Gastroesophageal sphincter (tissue), 3 donors: Measurements from ENCODE around the gene TRRAP.

Experiments
- POLR2A ChIP-seq, 2 donors: fragments of 450-650 bp; IDR thresholded peaks; one replicate each; pipeline ENCODE4 v1.6.1; 2017; ENCODE audit warnings: antibody characterized with exemption in 2 of 2, mild to moderate bottlenecking in 2 of 2, moderate library complexity in 1 of 2
- POLR2AphosphoS5 ChIP-seq: sonication (generic); formaldehyde crosslinking; IDR thresholded peaks from one replicate; pipeline ENCODE4 v1.6.1; 2017; ENCODE audit warnings: antibody characterized with exemption
- TF ChIP-seq, protein P1 (sequence below), 4 experiments: fragments of 200-600 bp in 2 of 4; fragments of 450-650 bp in 2 of 4; sonication (generic) in 1 of 4; IDR thresholded peaks; one replicate each; pipeline ENCODE4 v1.5.1; 2017 to 2019; ENCODE audit warnings: antibody characterized with exemption in 4 of 4, mild to moderate bottlenecking in 2 of 4, moderate library complexity in 2 of 4

DNA sequence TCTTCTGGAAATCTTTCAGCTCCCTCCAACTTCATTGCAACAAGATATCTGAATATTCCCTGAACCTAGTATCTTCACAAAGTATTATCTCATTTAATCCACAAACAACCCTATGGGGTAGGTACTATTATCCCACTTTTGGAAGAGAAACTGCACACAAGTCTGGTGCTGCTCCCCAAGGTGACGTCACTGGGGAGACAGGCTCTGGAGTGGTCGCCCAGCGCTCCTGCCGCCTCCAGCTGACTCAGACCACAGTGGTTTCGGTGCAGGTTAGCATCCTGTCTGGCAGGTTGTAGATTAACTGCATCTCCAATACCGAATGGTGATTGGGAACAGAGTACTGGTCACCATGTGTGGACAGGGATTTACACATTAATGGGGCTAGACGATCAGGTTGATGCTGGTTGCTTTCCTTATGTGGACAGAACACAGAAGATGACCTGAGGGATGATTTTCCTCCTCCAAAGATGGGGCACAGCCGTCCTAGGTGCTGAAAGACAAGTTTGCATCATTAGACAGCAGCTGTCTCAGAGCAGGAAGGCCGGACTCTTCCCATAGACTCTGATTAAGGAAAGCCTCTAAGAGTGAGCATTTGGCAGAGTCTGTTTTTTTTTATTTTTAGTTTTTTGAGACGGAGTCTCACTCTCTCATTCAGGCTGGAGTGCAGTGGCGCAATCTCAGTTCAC is 128.6 kb downstream of the TRRAP start:
- TF ChIP-seq, protein P1, sequence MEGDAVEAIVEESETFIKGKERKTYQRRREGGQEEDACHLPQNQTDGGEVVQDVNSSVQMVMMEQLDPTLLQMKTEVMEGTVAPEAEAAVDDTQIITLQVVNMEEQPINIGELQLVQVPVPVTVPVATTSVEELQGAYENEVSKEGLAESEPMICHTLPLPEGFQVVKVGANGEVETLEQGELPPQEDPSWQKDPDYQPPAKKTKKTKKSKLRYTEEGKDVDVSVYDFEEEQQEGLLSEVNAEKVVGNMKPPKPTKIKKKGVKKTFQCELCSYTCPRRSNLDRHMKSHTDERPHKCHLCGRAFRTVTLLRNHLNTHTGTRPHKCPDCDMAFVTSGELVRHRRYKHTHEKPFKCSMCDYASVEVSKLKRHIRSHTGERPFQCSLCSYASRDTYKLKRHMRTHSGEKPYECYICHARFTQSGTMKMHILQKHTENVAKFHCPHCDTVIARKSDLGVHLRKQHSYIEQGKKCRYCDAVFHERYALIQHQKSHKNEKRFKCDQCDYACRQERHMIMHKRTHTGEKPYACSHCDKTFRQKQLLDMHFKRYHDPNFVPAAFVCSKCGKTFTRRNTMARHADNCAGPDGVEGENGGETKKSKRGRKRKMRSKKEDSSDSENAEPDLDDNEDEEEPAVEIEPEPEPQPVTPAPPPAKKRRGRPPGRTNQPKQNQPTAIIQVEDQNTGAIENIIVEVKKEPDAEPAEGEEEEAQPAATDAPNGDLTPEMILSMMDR (IDR thresholded peaks at IDR 0.05): no peak
- TF ChIP-seq POLR2AphosphoS5 (no peak), POLR2A (IDR thresholded peaks at IDR 0.05) (no peak)
